CD4-positive, alpha-beta T cell treated with Interleukin-12 subunit alpha and Interleukin-12 subunit beta, for 1 hour (primary cell): ENCODE measurements around the gene GBF1.

Experiments used
- DNase-seq: peaks from one replicate; pipeline ENCODE4 v3.0.0-alpha.2; 2020

The GBF1 gene

GRCh38 chr10:102429468-102429867 is 184.1 kb downstream of the GBF1 start:
- no peak for DNase-seq

GRCh38 chr10:102431452-102432124 is 186.3 kb downstream of the GBF1 start:
- no peak for DNase-seq
